Left lung (tissue), 10 donors: ENCODE measurements around the gene FERMT1. TPM values are rescaled to one million over a fixed set of nuclear protein-coding genes. Genes with fewer than 3 reads are reported as not detected.

Experiments
- ATAC-seq: fragments of 200-7000 bp; cut with Tn5 transposase; one replicate; pipeline ENCODE4 v1.9.1; 2020; ENCODE audit warnings: moderate library complexity
- DNase-seq, 4 donors: peaks; one replicate each; pipeline ENCODE4 v3.0.0-alpha.2; 2013 to 2020
- H3K27ac ChIP-seq, 2 donors: fragments of 200-600 bp; sonication (generic) in 1 of 2; one replicate each; pipeline versions ENCODE4 v1.5.0 to v1.8.0; 2020 to 2021
- H3K27me3 ChIP-seq, 2 donors: fragments of 200-600 bp; sonication (generic) in 1 of 2; one replicate each; pipeline versions ENCODE4 v1.5.0 to v1.8.0; 2020 to 2021
- H3K36me3 ChIP-seq, 2 donors: fragments of 200-600 bp; sonication (generic) in 1 of 2; one replicate each; pipeline versions ENCODE4 v1.5.0 to v1.8.0; 2020 to 2021
- H3K4me1 ChIP-seq, 2 donors: fragments of 200-600 bp; one replicate each; pipeline ENCODE4 v1.8.0; 2021
- H3K4me3 ChIP-seq, 2 donors: fragments of 200-600 bp; sonication (generic) in 1 of 2; one replicate each; pipeline versions ENCODE4 v1.5.0 to v1.8.0; 2020 to 2021; ENCODE audit warnings: mild to moderate bottlenecking in 1 of 2
- H3K9me3 ChIP-seq, 2 donors: fragments of 200-600 bp; sonication (generic) in 1 of 2; one replicate each; pipeline versions ENCODE4 v1.5.0 to v1.8.0; 2020 to 2021
- intact Hi-C, 2 donors: fragments of 100-400 bp; cut with DNase I; formaldehyde crosslinking; loops; one replicate each; pipeline versions ENCODE4 v1.11.2 to v1.14.2; 2022
- polyA plus RNA-seq, 6 donors: library from polyadenylated mRNA; unstranded; fragments of 120-200 nt; gene quantifications; one replicate each; pipeline ENCODE4 v1.2.1, GENCODE V29; 2013; ENCODE audit not compliant: insufficient read length in 6 of 6
- total RNA-seq, 2 donors: library from RNA; stranded (reverse); fragmentation: NEBNext Ultra II Directional; extraction: Animal tissue kit (Norgen Biotek cat#: 25700); gene quantifications; one replicate each; pipeline ENCODE4 v1.2.1, GENCODE V29; 2021
- TF ChIP-seq, protein P1 (sequence below), 2 donors: fragments of 200-600 bp; sonication (generic) in 1 of 2; IDR thresholded peaks; one replicate each; pipeline versions ENCODE4 v1.5.0 to v1.8.0; 2021; ENCODE audit warnings: antibody characterized with exemption in 2 of 2
- donor health status: DM: no; HTN: yes; CAD: no.
- donor health status: DM: no; HTN: no; CAD: no.

The FERMT1 gene
- total and polyA plus RNA-seq, 8 donors: 3.1 to 7.2 (median 4.9) TPM

- Histone ChIP-seq H3K27me3 (peaks cover 0 to 20% of the 10 kb centered on the region in 2 donors), H3K4me3 (no peak overlapping the region), H3K9me3 (peaks cover 0 to 6% of the 10 kb centered on the region in 2 donors), H3K27ac (no peak overlapping the region), H3K4me1 (no peaks in the 10 kb centered on the region), H3K36me3 (no peaks in the 10 kb centered on the region)
- DNase-seq (peak in 2 of 4 donors; percentile 35 to 65), ATAC-seq (peak; percentile 89)
- TF ChIP-seq, protein P1, sequence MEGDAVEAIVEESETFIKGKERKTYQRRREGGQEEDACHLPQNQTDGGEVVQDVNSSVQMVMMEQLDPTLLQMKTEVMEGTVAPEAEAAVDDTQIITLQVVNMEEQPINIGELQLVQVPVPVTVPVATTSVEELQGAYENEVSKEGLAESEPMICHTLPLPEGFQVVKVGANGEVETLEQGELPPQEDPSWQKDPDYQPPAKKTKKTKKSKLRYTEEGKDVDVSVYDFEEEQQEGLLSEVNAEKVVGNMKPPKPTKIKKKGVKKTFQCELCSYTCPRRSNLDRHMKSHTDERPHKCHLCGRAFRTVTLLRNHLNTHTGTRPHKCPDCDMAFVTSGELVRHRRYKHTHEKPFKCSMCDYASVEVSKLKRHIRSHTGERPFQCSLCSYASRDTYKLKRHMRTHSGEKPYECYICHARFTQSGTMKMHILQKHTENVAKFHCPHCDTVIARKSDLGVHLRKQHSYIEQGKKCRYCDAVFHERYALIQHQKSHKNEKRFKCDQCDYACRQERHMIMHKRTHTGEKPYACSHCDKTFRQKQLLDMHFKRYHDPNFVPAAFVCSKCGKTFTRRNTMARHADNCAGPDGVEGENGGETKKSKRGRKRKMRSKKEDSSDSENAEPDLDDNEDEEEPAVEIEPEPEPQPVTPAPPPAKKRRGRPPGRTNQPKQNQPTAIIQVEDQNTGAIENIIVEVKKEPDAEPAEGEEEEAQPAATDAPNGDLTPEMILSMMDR (IDR thresholded peaks at IDR 0.05): peak; percentile 81 to 82
- intact Hi-C loops: no loop called here
Observed at GRCh38 chr20:6142348-6142993, 19.6 kb upstream of the FERMT1 start.

DNA sequence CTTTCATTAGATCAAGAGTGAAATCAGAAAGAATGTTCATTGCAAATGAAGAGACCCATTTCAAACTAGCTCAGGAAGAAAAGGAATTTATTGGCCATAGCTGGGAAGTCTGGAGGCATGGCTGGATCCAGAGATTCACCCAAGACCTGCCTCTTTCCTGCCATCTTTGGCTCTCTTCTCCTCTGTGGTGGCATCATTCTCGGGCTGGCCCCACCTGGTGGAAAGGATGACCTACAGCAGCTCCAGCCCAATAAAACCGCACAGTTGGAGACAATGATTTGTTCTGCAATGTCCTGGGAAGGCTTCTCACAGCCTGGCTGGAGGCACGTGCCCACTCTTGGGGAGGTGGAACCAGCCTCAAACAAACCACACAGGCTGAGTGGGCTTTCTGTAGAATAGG, 18.1 kb upstream of the FERMT1 start:
- TF ChIP-seq, protein P1 (IDR thresholded peaks at IDR 0.05): no peak
- no peaks in the 10 kb centered on the region for H3K4me1 ChIP-seq
- intact Hi-C loops: no loop called here
- ATAC-seq: no peak
- H3K27ac ChIP-seq: no peak overlapping the region
- no peaks in the 10 kb centered on the region for H3K36me3 ChIP-seq
- no peak overlapping the region for H3K4me3 ChIP-seq
- H3K9me3 ChIP-seq: peaks cover 0 to 3% of the 10 kb centered on the region in 2 donors
- H3K27me3 ChIP-seq: peaks cover 0 to 34% of the 10 kb centered on the region in 2 donors
- DNase-seq: no peak

DNA sequence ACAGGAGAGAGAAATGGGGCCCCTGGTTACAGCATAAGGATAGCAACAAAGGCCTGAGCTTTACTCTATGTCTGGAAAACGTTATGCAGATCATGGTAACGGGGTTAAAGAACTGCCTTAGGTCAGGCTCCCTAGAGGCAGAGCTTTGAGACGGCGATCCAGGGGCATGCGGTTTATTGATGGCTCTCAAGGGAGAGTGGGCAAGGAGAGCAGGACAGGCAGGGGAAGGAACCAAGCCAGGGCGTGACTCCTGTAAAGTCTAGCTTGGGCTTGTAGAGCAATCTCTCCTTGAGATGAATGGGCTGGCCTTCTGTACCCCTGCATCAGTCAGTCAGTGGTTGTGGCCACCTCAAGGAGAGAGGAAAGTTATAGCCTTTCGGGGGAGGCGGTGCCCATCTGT, 12.5 kb upstream of the FERMT1 start:
- H3K27ac ChIP-seq: no peak overlapping the region
- no peaks in the 10 kb centered on the region for H3K36me3 ChIP-seq
- H3K4me1 ChIP-seq: no peaks in the 10 kb centered on the region
- ATAC-seq (no peak), DNase-seq (no peak)
- peaks cover 0 to 24% of the 10 kb centered on the region in 2 donors for H3K27me3 ChIP-seq
- intact Hi-C loops: no loop called here
- TF ChIP-seq, protein P1 (IDR thresholded peaks at IDR 0.05): no peak
- H3K4me3 ChIP-seq: no peak overlapping the region
- H3K9me3 ChIP-seq: no peaks in the 10 kb centered on the region

- no peaks in the 10 kb centered on the region for H3K9me3 ChIP-seq
- H3K4me1 ChIP-seq: no peaks in the 10 kb centered on the region
- H3K4me3 ChIP-seq: no peak overlapping the region
- no peak for ATAC-seq
- peaks cover 0 to 24% of the 10 kb centered on the region in 2 donors for H3K27me3 ChIP-seq
- TF ChIP-seq, protein P1 (IDR thresholded peaks at IDR 0.05): no peak
- intact Hi-C loops: no loop called here
- no peaks in the 10 kb centered on the region for H3K36me3 ChIP-seq
- H3K27ac ChIP-seq: no peak overlapping the region
- DNase-seq: no peak
Observed at GRCh38 chr20:6134592-6134991, 11.8 kb upstream of the FERMT1 start.

GRCh38 chr20:6130045-6130444, 7.2 kb upstream of the FERMT1 start:
- Histone ChIP-seq H3K4me3 (no peak overlapping the region), H3K4me1 (no peaks in the 10 kb centered on the region), H3K36me3 (no peaks in the 10 kb centered on the region), H3K27ac (no peak overlapping the region), H3K9me3 (no peaks in the 10 kb centered on the region), H3K27me3 (no peaks in the 10 kb centered on the region)
- no peak for ATAC-seq
- no peak for DNase-seq
- intact Hi-C loops: no loop called here
- TF ChIP-seq, protein P1 (IDR thresholded peaks at IDR 0.05): no peak
